GM12873 (cell line): Measurements from ENCODE around the gene ELP1.

Experiments
- CTCF ChIP-seq: IDR thresholded peaks from 2 replicates; pipeline ENCODE4 v1.5.1; 2012; ENCODE audit warnings: low read depth, mild to moderate bottlenecking, moderate library complexity, low read length, control low read depth; ENCODE audit not compliant: insufficient read depth; ENCODE audit errors: missing control alignments

Gene ELP1

GRCh38 chr9:108823829-108824228, 110.1 kb downstream of the ELP1 start:
- no peak for TF ChIP-seq CTCF
